Muscle layer of colon (tissue), 2 donors: ENCODE data around the gene LRCH2.
"Not testable (repeated sequence)": the region's sequence is repeated elsewhere in the genome, so short reads cannot be mapped to it uniquely, and the experiment has no call there.

ENCODE experiments used
- H3K27ac ChIP-seq: one replicate; pipeline ENCODE4 v1.7.0; 2013; ENCODE audit warnings: low read depth, mild to moderate bottlenecking, low read length, moderate library complexity
- H3K27me3 ChIP-seq, 2 donors: one replicate each; pipeline ENCODE4 v1.7.0; 2013; ENCODE audit warnings: low read length in 2 of 2, mild to moderate bottlenecking in 2 of 2; ENCODE audit not compliant: insufficient read depth in 2 of 2, control insufficient read depth in 1 of 2
- H3K36me3 ChIP-seq: one replicate; pipeline ENCODE4 v1.7.0; 2013; ENCODE audit warnings: mild to moderate bottlenecking, low read length; ENCODE audit not compliant: insufficient read depth
- H3K4me1 ChIP-seq: one replicate; pipeline ENCODE4 v1.7.0; 2013; ENCODE audit warnings: mild to moderate bottlenecking, low read length; ENCODE audit not compliant: insufficient read depth
- H3K4me3 ChIP-seq, 2 donors: one replicate each; pipeline ENCODE4 v1.7.0; 2013; ENCODE audit warnings: low read length in 2 of 2, low read depth in 1 of 2, mild to moderate bottlenecking in 1 of 2, moderate library complexity in 1 of 2
- H3K9ac ChIP-seq: one replicate; pipeline ENCODE4 v1.7.0; 2013; ENCODE audit warnings: low read length
- H3K9me3 ChIP-seq: one replicate; pipeline ENCODE4 v1.7.0; 2013; ENCODE audit warnings: mild to moderate bottlenecking, low read length
- donor health status: abdominal sarcoma.
- donor health status: Adenocarcinoma of cecum.

Gene LRCH2

GRCh38 chrX:115251458-115252233 is 17.8 kb upstream of the LRCH2 start:
- H3K27ac ChIP-seq: no peak overlapping the region
- no peaks in the 10 kb centered on the region for H3K4me1 ChIP-seq
- H3K27me3 ChIP-seq: peaks cover 0 to 12% of the 10 kb centered on the region in 2 donors
- no peaks in the 10 kb centered on the region for H3K36me3 ChIP-seq
- no peak overlapping the region for H3K4me3 ChIP-seq
- no peaks in the 10 kb centered on the region for H3K9me3 ChIP-seq
- H3K9ac ChIP-seq: no peak overlapping the region

GRCh38 chrX:115237056-115237455 is 3.2 kb upstream of the LRCH2 start:
- Histone ChIP-seq H3K36me3 (no peaks in the 10 kb centered on the region), H3K9me3 (no peaks in the 10 kb centered on the region), H3K27me3 (peaks cover 4 to 9% of the 10 kb centered on the region in 2 donors), H3K9ac (no peak overlapping the region), H3K27ac (no peak overlapping the region), H3K4me1 (peaks cover 15% of the 10 kb centered on the region), H3K4me3 (no peak overlapping the region)

- no peaks in the 10 kb centered on the region for H3K36me3 ChIP-seq
- H3K4me3 ChIP-seq: no peak overlapping the region
- H3K9me3 ChIP-seq: no peaks in the 10 kb centered on the region
- peaks cover 9% of the 10 kb centered on the region in 2 donors for H3K27me3 ChIP-seq
- peaks cover 15% of the 10 kb centered on the region for H3K4me1 ChIP-seq
- no peak overlapping the region for H3K27ac ChIP-seq
- H3K9ac ChIP-seq: no peak overlapping the region
These were observed 2.7 kb upstream of the LRCH2 start for GRCh38 chrX:115236560-115236959.

- no peaks in the 10 kb centered on the region for H3K36me3 ChIP-seq
- H3K27ac ChIP-seq: peak overlapping the region; percentile 27
- H3K9me3 ChIP-seq: no peaks in the 10 kb centered on the region
- peaks cover 4 to 9% of the 10 kb centered on the region in 2 donors for H3K27me3 ChIP-seq
- peak overlapping the region in 1 of 2 donors; percentile 46 for H3K4me3 ChIP-seq
- peaks cover 15% of the 10 kb centered on the region for H3K4me1 ChIP-seq
- peak overlapping the region; percentile 24 for H3K9ac ChIP-seq
These were observed 565 bp upstream of the LRCH2 start for GRCh38 chrX:115234461-115234860.

- H3K9ac ChIP-seq: peak overlapping the region; percentile 50
- peaks cover 4 to 9% of the 10 kb centered on the region in 2 donors for H3K27me3 ChIP-seq
- H3K4me3 ChIP-seq: peak overlapping the region; percentile 50 to 54
- peaks cover 15% of the 10 kb centered on the region for H3K4me1 ChIP-seq
- H3K27ac ChIP-seq: peak overlapping the region; percentile 8
- no peaks in the 10 kb centered on the region for H3K9me3 ChIP-seq
- no peaks in the 10 kb centered on the region for H3K36me3 ChIP-seq
These were observed 881 bp downstream of the LRCH2 start for GRCh38 chrX:115232933-115233496.

GRCh38 chrX:115229337-115230003 is 4.4 kb downstream of the LRCH2 start:
- Histone ChIP-seq H3K4me3 (no peak overlapping the region), H3K4me1 (no peaks in the 10 kb centered on the region), H3K27me3 (peaks cover 4 to 9% of the 10 kb centered on the region in 2 donors), H3K9ac (no peak overlapping the region), H3K27ac (no peak overlapping the region), H3K36me3 (no peaks in the 10 kb centered on the region), H3K9me3 (no peaks in the 10 kb centered on the region)

GRCh38 chrX:115226929-115227328 is 7.0 kb downstream of the LRCH2 start:
- H3K27me3 ChIP-seq: peaks cover 0 to 4% of the 10 kb centered on the region in 2 donors
- no peaks in the 10 kb centered on the region for H3K4me1 ChIP-seq
- no peak overlapping the region for H3K9ac ChIP-seq
- H3K27ac ChIP-seq: no peak overlapping the region
- H3K36me3 ChIP-seq: no peaks in the 10 kb centered on the region
- no peak overlapping the region for H3K4me3 ChIP-seq
- H3K9me3 ChIP-seq: no peaks in the 10 kb centered on the region

GRCh38 chrX:115217346-115217745 is 16.6 kb downstream of the LRCH2 start:
- not testable (repeated sequence) for H3K27me3 ChIP-seq, H3K27ac ChIP-seq, H3K9ac ChIP-seq, H3K9me3 ChIP-seq, H3K4me1 ChIP-seq, H3K4me3 ChIP-seq, H3K36me3 ChIP-seq

GRCh38 chrX:115214605-115215004 is 19.3 kb downstream of the LRCH2 start:
- no peak overlapping the region for H3K4me3 ChIP-seq
- H3K27ac ChIP-seq: no peak overlapping the region
- H3K27me3 ChIP-seq: no peaks in the 10 kb centered on the region
- no peaks in the 10 kb centered on the region for H3K9me3 ChIP-seq
- no peaks in the 10 kb centered on the region for H3K4me1 ChIP-seq
- no peaks in the 10 kb centered on the region for H3K36me3 ChIP-seq
- H3K9ac ChIP-seq: no peak overlapping the region

- no peak overlapping the region for H3K4me3 ChIP-seq
- H3K27ac ChIP-seq: no peak overlapping the region
- H3K4me1 ChIP-seq: no peaks in the 10 kb centered on the region
- no peak overlapping the region for H3K9ac ChIP-seq
- no peaks in the 10 kb centered on the region for H3K36me3 ChIP-seq
- H3K27me3 ChIP-seq: no peaks in the 10 kb centered on the region
- H3K9me3 ChIP-seq: no peaks in the 10 kb centered on the region
These were observed 19.7 kb downstream of the LRCH2 start for GRCh38 chrX:115214151-115214550.

- not testable (repeated sequence) for H3K9ac ChIP-seq, H3K9me3 ChIP-seq, H3K36me3 ChIP-seq, H3K4me3 ChIP-seq, H3K27ac ChIP-seq, H3K27me3 ChIP-seq, H3K4me1 ChIP-seq
These were observed 24.3 kb downstream of the LRCH2 start for GRCh38 chrX:115209547-115209946.
